ENCODE data around the gene TRPC6.

TRPC6 gene

DNA sequence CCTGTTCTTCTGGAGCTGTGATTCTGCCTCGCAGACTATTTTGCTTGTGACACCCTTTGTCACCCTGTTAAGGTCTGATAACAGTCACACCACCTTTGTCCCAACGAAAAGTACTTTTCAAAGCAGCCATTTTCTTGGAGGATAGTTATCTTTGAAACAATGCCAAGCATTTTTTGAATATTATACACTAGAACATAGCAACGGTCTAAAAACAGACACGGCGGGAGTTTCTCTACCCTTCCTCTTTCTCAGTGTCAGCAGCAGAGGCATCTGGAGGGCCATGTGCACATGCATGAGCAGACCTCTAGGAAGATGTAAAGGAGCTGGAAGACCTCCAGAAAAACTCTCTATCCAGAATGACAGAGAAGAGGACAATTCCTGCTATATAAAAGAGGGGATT, 86.5 kb downstream of the TRPC6 start:
- H3K27me3 ChIP-seq (ENCODE audit: control insufficient read depth in 1 of 2, insufficient read depth in 2 of 2, low read length in 2 of 2): no peaks in the 10 kb centered on the region
- H3K27ac ChIP-seq (ENCODE audit: low read depth, low read length): no peak overlapping the region
- no peak overlapping the region for H3K9ac ChIP-seq (ENCODE audit: low read depth in 1 of 2, low read length in 2 of 2)
- H3K4me1 ChIP-seq (ENCODE audit: control insufficient read depth in 1 of 2, insufficient read depth in 2 of 2, low read length in 2 of 2): no peaks in the 10 kb centered on the region
- H3K4me3 ChIP-seq (ENCODE audit: low read depth in 1 of 2, low read length in 2 of 2): no peak overlapping the region
- H3K9me3 ChIP-seq (ENCODE audit: control insufficient read depth in 1 of 2, low read length in 2 of 2): no peaks in the 10 kb centered on the region
- H3K36me3 ChIP-seq (ENCODE audit: control insufficient read depth in 1 of 2, insufficient read depth in 2 of 2, low read length in 2 of 2): no peaks in the 10 kb centered on the region

DNA sequence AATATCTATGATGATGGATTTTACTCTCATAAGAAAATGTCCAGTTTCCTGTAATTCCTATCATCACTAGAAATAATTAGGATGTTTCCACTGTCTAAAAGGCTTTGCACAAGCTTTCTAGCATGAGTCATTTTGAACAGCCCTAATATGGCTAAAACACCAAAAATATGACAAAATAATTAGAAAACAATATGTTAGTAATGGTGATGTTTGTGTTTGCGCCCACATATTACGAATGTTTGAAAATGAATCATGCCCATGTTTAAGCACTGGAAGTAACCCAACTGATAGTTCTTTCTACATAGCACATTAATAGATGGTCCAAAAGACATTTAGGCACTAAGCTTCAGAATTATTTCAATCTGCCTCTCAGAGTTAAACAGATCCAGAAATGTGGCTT, 96.0 kb downstream of the TRPC6 start:
- Histone ChIP-seq H3K4me1 (ENCODE audit: control insufficient read depth in 1 of 2, insufficient read depth in 2 of 2, low read length in 2 of 2) (no peaks in the 10 kb centered on the region), H3K36me3 (ENCODE audit: control insufficient read depth in 1 of 2, insufficient read depth in 2 of 2, low read length in 2 of 2) (no peaks in the 10 kb centered on the region), H3K9ac (ENCODE audit: low read depth in 1 of 2, low read length in 2 of 2) (no peak overlapping the region), H3K4me3 (ENCODE audit: low read depth in 1 of 2, low read length in 2 of 2) (no peak overlapping the region), H3K27me3 (ENCODE audit: control insufficient read depth in 1 of 2, insufficient read depth in 2 of 2, low read length in 2 of 2) (no peaks in the 10 kb centered on the region), H3K27ac (ENCODE audit: low read depth, low read length) (no peak overlapping the region), H3K9me3 (ENCODE audit: control insufficient read depth in 1 of 2, low read length in 2 of 2) (no peaks in the 10 kb centered on the region)

DNA sequence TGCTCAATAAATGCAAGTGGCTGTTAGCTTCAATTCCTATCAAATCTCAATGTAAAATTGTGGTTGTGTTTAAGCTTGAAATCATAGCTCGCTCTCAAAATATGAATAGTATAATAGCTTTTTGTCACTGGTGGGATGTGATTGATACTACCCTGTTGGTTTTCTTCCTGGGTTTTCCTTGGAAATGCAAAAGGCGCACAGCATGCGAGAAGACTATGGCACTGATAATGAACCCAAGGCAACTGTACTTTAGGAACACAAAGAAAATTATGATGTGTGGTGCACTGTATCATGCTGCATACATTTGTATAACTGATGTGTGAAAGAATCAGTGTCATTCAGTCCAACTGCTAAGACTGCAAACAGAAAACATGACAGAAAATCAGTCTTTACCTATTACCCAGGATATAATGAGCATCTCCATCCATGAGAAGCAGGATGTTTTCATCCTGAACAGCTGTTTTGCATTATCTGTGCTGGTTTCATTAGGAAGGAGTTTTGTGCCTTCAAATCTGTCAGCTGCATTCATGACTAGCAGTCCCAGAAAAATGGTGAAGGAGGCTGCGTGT, 101.2 kb downstream of the TRPC6 start:
- Histone ChIP-seq H3K9me3 (ENCODE audit: control insufficient read depth in 1 of 2, low read length in 2 of 2) (no peaks in the 10 kb centered on the region), H3K4me3 (ENCODE audit: low read depth in 1 of 2, low read length in 2 of 2) (no peak overlapping the region), H3K27me3 (ENCODE audit: control insufficient read depth in 1 of 2, insufficient read depth in 2 of 2, low read length in 2 of 2) (no peaks in the 10 kb centered on the region), H3K27ac (ENCODE audit: low read depth, low read length) (no peak overlapping the region), H3K9ac (ENCODE audit: low read depth in 1 of 2, low read length in 2 of 2) (no peak overlapping the region), H3K4me1 (ENCODE audit: control insufficient read depth in 1 of 2, insufficient read depth in 2 of 2, low read length in 2 of 2) (no peaks in the 10 kb centered on the region), H3K36me3 (ENCODE audit: control insufficient read depth in 1 of 2, insufficient read depth in 2 of 2, low read length in 2 of 2) (no peaks in the 10 kb centered on the region)

DNA sequence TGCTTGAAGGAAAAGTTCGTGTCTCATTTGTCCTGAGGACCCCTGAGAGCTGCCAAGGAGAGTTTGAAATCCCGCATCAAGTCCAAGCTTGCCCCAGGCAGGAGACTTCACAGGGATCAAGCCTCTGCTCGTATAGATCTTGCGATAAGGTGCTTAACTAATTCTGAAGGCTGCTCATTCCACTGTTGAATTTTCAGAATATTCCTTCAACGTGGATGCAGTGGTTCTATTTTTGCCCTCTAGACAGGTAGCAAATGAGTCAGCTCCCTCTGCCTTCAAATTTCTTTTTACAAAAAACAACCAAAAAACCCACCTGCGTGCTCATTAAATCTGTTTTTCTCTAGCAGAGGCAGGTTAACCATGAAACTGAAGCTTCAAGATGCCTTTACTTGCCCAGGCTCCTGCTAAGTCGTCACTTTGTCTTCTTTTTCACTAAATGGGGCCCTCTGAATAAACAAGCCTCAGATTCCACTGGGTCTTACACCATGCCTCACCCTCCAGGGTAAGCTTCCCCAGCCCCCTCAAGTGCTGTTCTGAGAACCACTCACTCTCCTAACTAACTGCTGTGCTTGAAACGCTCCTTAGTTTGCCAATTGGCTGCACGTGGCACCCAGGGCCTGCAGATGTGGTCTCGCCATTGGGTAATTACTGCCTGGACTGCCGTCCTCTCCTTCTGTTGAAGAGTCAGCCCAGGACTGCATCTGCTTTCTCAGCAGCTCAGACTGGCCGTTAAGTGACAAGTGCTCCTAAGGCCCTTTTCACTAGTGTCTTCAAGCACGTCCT, 105.0 kb downstream of the TRPC6 start:
- Histone ChIP-seq H3K27me3 (ENCODE audit: control insufficient read depth in 1 of 2, insufficient read depth in 2 of 2, low read length in 2 of 2) (no peaks in the 10 kb centered on the region), H3K27ac (ENCODE audit: low read depth, low read length) (no peak overlapping the region), H3K4me3 (ENCODE audit: low read depth in 1 of 2, low read length in 2 of 2) (no peak overlapping the region), H3K36me3 (ENCODE audit: control insufficient read depth in 1 of 2, insufficient read depth in 2 of 2, low read length in 2 of 2) (no peaks in the 10 kb centered on the region), H3K9ac (ENCODE audit: low read depth in 1 of 2, low read length in 2 of 2) (no peak overlapping the region), H3K9me3 (ENCODE audit: control insufficient read depth in 1 of 2, low read length in 2 of 2) (no peaks in the 10 kb centered on the region), H3K4me1 (ENCODE audit: control insufficient read depth in 1 of 2, insufficient read depth in 2 of 2, low read length in 2 of 2) (no peaks in the 10 kb centered on the region)

DNA sequence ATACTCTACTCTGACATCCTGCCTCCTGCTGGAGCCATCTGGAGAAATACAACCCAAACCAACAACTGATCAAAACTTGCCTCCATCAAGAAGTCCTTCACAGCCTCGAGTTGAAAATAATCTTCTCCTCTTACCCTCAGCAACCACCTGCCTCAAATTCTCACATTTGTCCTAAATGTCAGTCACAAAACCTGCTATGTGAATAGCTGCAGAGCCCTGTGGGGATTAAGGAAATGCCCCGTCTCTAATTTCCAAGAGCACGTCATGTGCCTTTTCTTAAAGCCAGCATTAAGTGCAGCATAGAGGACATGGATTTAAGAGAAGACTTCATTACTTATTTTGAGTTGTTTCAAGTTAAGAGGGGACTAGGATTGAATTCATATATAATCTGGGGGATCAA, 105.9 kb downstream of the TRPC6 start:
- no peaks in the 10 kb centered on the region for H3K27me3 ChIP-seq (ENCODE audit: control insufficient read depth in 1 of 2, insufficient read depth in 2 of 2, low read length in 2 of 2)
- H3K9ac ChIP-seq (ENCODE audit: low read depth in 1 of 2, low read length in 2 of 2): no peak overlapping the region
- no peaks in the 10 kb centered on the region for H3K4me1 ChIP-seq (ENCODE audit: control insufficient read depth in 1 of 2, insufficient read depth in 2 of 2, low read length in 2 of 2)
- no peaks in the 10 kb centered on the region for H3K9me3 ChIP-seq (ENCODE audit: control insufficient read depth in 1 of 2, low read length in 2 of 2)
- no peak overlapping the region for H3K27ac ChIP-seq (ENCODE audit: low read depth, low read length)
- no peaks in the 10 kb centered on the region for H3K36me3 ChIP-seq (ENCODE audit: control insufficient read depth in 1 of 2, insufficient read depth in 2 of 2, low read length in 2 of 2)
- H3K4me3 ChIP-seq (ENCODE audit: low read depth in 1 of 2, low read length in 2 of 2): no peak overlapping the region

DNA sequence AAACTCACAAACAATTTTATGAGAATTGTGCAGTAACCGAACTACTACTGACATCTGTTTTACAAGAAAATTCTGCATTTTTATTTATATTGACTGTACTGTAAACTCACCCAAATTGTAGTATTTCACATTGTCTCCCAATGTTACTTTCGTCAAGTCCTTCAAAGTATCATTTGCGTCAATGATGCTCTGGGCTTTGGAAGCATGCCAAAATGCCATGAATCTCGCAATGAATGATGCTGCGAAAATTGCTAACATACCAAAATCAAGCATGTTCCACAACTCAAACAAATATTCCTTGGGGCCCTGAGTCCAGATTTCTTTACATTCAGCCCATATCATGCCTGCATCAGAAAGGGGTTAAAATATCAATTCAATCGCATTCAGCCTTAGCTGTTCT, 107.6 kb downstream of the TRPC6 start:
- H3K27me3 ChIP-seq (ENCODE audit: control insufficient read depth in 1 of 2, insufficient read depth in 2 of 2, low read length in 2 of 2): no peaks in the 10 kb centered on the region
- no peaks in the 10 kb centered on the region for H3K9me3 ChIP-seq (ENCODE audit: control insufficient read depth in 1 of 2, low read length in 2 of 2)
- H3K9ac ChIP-seq (ENCODE audit: low read depth in 1 of 2, low read length in 2 of 2): no peak overlapping the region
- no peak overlapping the region for H3K27ac ChIP-seq (ENCODE audit: low read depth, low read length)
- H3K4me3 ChIP-seq (ENCODE audit: low read depth in 1 of 2, low read length in 2 of 2): no peak overlapping the region
- H3K36me3 ChIP-seq (ENCODE audit: control insufficient read depth in 1 of 2, insufficient read depth in 2 of 2, low read length in 2 of 2): no peaks in the 10 kb centered on the region
- H3K4me1 ChIP-seq (ENCODE audit: control insufficient read depth in 1 of 2, insufficient read depth in 2 of 2, low read length in 2 of 2): peaks cover 0 to 2% of the 10 kb centered on the region in 2 donors

DNA sequence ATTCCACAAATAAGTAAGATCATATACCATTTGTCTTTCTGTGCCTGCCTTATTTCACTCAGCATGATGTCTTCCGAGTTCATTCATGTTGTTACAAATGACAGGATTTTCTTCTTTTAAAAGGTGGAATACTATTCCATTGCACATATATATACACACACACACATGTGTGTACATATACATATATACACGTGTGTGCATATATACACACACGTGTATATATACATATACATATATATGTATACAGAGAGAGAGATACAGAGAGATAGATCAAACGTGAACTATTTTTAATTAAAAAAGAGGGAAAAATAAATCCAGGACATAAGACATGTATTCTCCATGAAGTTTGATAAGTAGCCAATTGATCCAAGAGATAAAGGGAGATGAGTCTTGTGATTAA, 108.1 kb downstream of the TRPC6 start:
- Histone ChIP-seq H3K9me3 (ENCODE audit: control insufficient read depth in 1 of 2, low read length in 2 of 2) (no peaks in the 10 kb centered on the region), H3K36me3 (ENCODE audit: control insufficient read depth in 1 of 2, insufficient read depth in 2 of 2, low read length in 2 of 2) (no peaks in the 10 kb centered on the region), H3K9ac (ENCODE audit: low read depth in 1 of 2, low read length in 2 of 2) (no peak overlapping the region), H3K27ac (ENCODE audit: low read depth, low read length) (no peak overlapping the region), H3K4me3 (ENCODE audit: low read depth in 1 of 2, low read length in 2 of 2) (no peak overlapping the region), H3K27me3 (ENCODE audit: control insufficient read depth in 1 of 2, insufficient read depth in 2 of 2, low read length in 2 of 2) (no peaks in the 10 kb centered on the region), H3K4me1 (ENCODE audit: control insufficient read depth in 1 of 2, insufficient read depth in 2 of 2, low read length in 2 of 2) (peaks cover 0 to 6% of the 10 kb centered on the region in 2 donors)

DNA sequence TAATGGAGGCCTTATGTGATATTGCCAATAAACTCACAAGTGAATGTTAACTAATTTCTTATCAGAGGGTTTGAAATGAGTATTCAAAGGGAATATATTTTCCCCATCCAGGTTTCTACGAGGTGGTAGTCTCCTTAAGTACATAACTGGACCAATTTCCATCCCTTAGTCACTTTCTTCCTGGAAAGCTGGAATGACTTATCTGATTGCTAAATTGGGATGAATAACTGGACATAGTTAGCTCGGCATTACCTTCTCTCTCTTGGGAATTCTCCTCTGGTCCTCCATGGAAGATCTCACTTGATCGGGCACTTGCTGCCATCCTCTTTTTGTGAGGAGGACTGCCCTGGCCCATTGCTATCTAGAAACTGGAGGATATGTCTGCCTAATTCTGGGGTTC, 109.1 kb downstream of the TRPC6 start:
- Histone ChIP-seq H3K27me3 (ENCODE audit: control insufficient read depth in 1 of 2, insufficient read depth in 2 of 2, low read length in 2 of 2) (no peaks in the 10 kb centered on the region), H3K4me1 (ENCODE audit: control insufficient read depth in 1 of 2, insufficient read depth in 2 of 2, low read length in 2 of 2) (peaks cover 0 to 6% of the 10 kb centered on the region in 2 donors)

DNA sequence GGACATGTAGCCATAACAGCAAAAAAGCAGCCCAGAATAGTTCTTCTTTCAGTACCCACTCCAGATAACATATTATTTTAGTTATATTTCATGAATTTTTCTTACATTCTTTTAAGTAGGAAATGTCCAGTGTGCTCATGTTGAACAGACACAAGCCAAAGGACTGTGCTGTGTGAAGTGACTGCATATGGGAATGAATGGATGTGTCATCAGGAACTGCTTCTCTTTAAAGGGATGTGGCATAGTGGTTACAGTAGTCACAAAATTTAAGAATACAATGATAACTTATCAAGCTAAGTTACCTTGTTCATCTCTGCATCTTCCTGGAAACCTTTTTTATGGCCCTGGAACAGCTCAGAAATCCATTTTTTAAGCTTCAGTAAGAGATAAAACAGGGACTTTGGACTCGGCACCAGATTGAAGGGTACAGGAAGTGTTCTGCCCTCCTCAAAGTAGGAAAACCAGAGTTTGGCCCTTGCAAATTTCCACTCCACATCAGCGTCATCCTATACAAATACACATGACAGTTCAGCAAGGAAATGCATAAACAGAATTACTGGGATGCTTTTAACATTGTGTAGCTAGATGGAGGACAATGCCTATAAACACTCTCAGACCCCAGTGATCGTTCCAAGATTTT, 112.8 kb downstream of the TRPC6 start:
- Histone ChIP-seq H3K27me3 (ENCODE audit: control insufficient read depth in 1 of 2, insufficient read depth in 2 of 2, low read length in 2 of 2) (no peaks in the 10 kb centered on the region), H3K27ac (ENCODE audit: low read depth, low read length) (no peak overlapping the region), H3K4me3 (ENCODE audit: low read depth in 1 of 2, low read length in 2 of 2) (no peak overlapping the region), H3K9me3 (ENCODE audit: control insufficient read depth in 1 of 2, low read length in 2 of 2) (no peaks in the 10 kb centered on the region), H3K36me3 (ENCODE audit: control insufficient read depth in 1 of 2, insufficient read depth in 2 of 2, low read length in 2 of 2) (no peaks in the 10 kb centered on the region), H3K9ac (ENCODE audit: low read depth in 1 of 2, low read length in 2 of 2) (no peak overlapping the region), H3K4me1 (ENCODE audit: control insufficient read depth in 1 of 2, insufficient read depth in 2 of 2, low read length in 2 of 2) (peaks cover 0 to 6% of the 10 kb centered on the region in 2 donors)

More for the DNA sequence above, 109.1 kb downstream of the TRPC6 start:
- H3K9me3 ChIP-seq (ENCODE audit: control insufficient read depth in 1 of 2, low read length in 2 of 2): no peaks in the 10 kb centered on the region
- no peak overlapping the region for H3K27ac ChIP-seq (ENCODE audit: low read depth, low read length)
- no peak overlapping the region for H3K4me3 ChIP-seq (ENCODE audit: low read depth in 1 of 2, low read length in 2 of 2)
- H3K9ac ChIP-seq (ENCODE audit: low read depth in 1 of 2, low read length in 2 of 2): no peak overlapping the region
- H3K36me3 ChIP-seq (ENCODE audit: control insufficient read depth in 1 of 2, insufficient read depth in 2 of 2, low read length in 2 of 2): no peaks in the 10 kb centered on the region

DNA sequence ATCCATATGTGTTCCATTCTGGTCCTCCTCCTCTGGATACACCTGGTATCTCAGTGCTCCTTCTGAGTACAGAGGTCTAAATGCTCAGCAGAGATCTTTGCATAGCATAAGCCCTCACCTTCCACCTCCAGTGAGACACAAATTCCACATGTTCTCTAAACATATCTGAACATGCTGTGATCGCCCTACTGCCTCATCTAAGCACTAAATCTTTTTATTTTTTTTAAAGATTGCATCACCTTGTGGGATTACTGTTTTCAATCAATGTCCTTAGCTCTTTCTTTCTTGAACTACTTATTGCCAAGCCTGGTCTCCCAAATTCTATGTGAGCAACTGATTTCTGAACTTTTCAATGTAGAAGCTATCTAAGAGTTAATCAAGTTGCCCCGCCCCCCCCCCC, 113.4 kb downstream of the TRPC6 start:
- H3K27ac ChIP-seq (ENCODE audit: low read depth, low read length): no peak overlapping the region
- no peaks in the 10 kb centered on the region for H3K9me3 ChIP-seq (ENCODE audit: control insufficient read depth in 1 of 2, low read length in 2 of 2)
- peaks cover 0 to 6% of the 10 kb centered on the region in 2 donors for H3K4me1 ChIP-seq (ENCODE audit: control insufficient read depth in 1 of 2, insufficient read depth in 2 of 2, low read length in 2 of 2)
- H3K27me3 ChIP-seq (ENCODE audit: control insufficient read depth in 1 of 2, insufficient read depth in 2 of 2, low read length in 2 of 2): no peaks in the 10 kb centered on the region
- H3K9ac ChIP-seq (ENCODE audit: low read depth in 1 of 2, low read length in 2 of 2): no peak overlapping the region
- no peak overlapping the region for H3K4me3 ChIP-seq (ENCODE audit: low read depth in 1 of 2, low read length in 2 of 2)
- H3K36me3 ChIP-seq (ENCODE audit: control insufficient read depth in 1 of 2, insufficient read depth in 2 of 2, low read length in 2 of 2): no peaks in the 10 kb centered on the region

Measured in duodenal mucosa (tissue), 2 donors.